NCI-H2107 (cell line): ENCODE measurements around the gene RAB43.
"Not testable (repeated sequence)": the region's sequence is repeated elsewhere in the genome, so short reads cannot be mapped to it uniquely, and the experiment has no call there.

Experiments
- DNase-seq: peaks from one replicate; lab custom pipeline; 2025; lab: John Stamatoyannopoulos, UW

The RAB43 gene

GRCh38 chr3:129121792-129122411 is at the start of gene RAB43:
TSS of gene RAB43 (minus strand) at chr3:129121804. CDS start at chr3:129121489, 315 bp downstream.
- no peak for DNase-seq

GRCh38 chr3:129166579-129167332 is 45.2 kb upstream of the RAB43 start:
- DNase-seq = no peak

GRCh38 chr3:129165594-129165993 is 44.0 kb upstream of the RAB43 start:
- DNase-seq = not testable (repeated sequence)

DNA sequence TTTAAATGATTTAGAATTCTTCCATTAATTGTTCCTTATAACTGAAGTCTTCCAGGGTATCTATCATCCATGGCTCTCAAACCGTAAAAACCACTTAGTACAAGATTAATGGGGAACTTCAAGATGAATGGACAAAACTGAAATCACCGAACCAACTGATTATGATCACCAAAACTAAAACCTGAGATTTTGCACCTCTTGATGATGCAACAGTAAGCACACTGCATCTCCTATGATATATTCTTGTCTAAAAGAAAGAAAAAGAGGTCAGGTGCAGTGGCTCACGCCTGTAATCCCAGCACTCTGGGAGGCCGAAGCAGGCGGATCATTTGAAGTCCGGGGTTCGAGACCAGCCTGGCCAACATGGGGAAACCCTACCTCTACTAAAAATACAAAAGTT is 42.9 kb upstream of the RAB43 start:
- no peak for DNase-seq

DNA sequence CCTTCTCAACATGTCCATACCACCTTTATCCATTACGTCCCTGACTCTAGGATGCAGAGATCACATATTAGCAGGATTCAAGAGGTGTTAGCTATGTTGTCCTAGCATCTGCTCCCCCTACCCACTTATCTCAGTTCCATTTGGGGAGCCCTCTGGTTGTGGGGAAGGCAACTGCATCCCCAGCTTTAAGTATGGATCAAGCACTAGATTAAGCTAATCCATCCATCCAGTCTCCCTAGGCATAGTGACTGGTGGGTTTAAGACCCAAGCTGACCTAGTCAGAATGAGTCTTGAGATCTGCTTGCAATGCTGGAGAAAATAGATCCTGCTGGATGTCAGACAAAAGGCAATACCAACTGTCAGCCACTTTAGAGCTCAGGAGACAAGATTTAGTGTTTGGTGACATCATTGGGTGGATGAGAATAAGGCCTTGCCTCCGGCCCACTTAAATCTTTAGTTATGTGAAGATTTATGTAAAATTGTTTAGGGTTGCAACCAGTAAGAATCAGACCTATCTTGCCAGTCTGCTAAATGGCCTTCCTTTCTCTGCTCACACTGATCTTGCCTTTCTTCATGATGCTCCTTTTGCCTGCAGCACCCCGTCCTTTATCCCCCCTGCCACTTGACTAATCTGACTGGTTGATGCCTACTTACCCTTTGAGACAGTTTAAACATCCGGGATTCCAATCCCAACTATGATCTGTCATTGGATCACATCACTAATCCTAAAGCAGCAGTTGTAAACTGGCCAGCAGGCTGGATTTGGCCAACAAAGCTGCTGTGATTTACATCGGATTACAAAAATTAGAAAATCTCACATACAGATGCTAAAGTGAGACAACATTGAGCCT is 41.4 kb upstream of the RAB43 start:
- DNase-seq = no peak

GRCh38 chr3:129161860-129162271 is 40.3 kb upstream of the RAB43 start:
- DNase-seq = no peak

GRCh38 chr3:129160891-129161859 is 39.6 kb upstream of the RAB43 start, which contains the start of gene ISY1:
TSS of gene ISY1 (minus strand) at chr3:129161063. CDS start at chr3:129160975, 88 bp downstream.
- DNase-seq = peak; percentile 95

GRCh38 chr3:129144786-129145185 is 23.2 kb upstream of the RAB43 start:
- no peak for DNase-seq

DNA sequence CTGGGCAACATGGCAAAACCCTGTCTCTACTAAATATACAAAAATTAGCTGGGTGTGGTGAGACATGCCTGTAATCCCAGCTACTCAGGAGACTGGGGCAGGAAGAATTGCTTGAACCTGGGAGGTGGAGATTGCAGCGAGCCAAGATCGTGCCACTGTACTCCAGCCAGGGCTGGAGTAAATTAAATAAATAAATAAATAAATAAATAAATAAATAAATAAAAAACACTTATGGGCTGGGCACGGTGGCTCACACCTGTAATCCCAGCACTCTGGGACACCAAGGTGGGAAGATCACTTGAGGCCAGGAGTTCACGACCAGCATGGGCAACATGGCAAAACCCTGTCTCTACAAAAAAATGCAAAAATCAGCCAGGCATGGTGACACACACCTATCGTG is 19.4 kb upstream of the RAB43 start:
- not testable (repeated sequence) for DNase-seq

DNA sequence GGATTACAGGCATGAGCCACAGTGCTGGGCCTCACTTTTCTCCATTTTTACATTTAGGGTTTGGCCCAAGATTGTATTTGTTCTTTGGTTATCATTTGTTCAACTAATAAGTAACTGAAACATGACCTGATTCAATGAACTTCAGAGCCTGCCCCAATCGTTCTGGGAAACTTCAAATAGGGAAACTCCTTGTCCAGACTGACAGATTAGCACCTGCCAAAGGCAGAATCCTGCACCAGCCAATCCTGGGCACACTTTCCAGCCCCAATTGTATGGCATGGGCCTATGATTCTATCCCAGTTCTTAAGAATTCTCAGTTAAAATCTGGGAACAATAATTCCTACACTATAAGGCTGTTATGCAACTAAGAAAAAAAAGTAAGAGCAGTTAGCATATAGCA is 18.3 kb upstream of the RAB43 start:
- no peak for DNase-seq

GRCh38 chr3:129136275-129136674 is 14.7 kb upstream of the RAB43 start:
- not testable (repeated sequence) for DNase-seq

- DNase-seq = no peak
These were observed 10.7 kb upstream of the RAB43 start for GRCh38 chr3:129132097-129132866.

GRCh38 chr3:129131465-129132088 is 10.0 kb upstream of the RAB43 start:
- DNase-seq = no peak

DNA sequence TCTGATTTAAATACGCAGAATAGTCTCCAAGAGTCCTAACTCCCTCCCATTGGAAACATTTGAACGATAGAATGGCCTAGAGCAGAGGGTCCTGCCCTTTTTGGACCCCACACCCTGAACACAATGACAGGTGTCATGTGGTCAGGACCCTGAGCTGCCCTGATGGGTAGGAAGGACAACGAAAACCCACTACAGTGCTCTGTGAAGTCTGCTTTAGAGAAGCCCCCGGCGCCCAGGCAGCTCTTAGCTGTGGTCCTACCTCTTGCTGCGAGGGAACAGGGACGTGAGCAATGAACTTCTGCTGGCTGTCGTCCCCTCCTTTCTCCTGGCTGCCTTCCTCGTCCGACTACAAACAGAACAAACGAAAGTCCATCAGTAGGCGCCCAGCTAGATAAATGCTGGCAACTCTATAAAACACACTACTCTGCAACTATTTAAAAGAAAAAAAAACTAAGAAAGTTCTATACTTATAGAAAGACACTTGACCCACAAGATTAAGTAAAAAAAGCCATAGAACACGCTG is 8.7 kb upstream of the RAB43 start:
- no peak for DNase-seq

DNA sequence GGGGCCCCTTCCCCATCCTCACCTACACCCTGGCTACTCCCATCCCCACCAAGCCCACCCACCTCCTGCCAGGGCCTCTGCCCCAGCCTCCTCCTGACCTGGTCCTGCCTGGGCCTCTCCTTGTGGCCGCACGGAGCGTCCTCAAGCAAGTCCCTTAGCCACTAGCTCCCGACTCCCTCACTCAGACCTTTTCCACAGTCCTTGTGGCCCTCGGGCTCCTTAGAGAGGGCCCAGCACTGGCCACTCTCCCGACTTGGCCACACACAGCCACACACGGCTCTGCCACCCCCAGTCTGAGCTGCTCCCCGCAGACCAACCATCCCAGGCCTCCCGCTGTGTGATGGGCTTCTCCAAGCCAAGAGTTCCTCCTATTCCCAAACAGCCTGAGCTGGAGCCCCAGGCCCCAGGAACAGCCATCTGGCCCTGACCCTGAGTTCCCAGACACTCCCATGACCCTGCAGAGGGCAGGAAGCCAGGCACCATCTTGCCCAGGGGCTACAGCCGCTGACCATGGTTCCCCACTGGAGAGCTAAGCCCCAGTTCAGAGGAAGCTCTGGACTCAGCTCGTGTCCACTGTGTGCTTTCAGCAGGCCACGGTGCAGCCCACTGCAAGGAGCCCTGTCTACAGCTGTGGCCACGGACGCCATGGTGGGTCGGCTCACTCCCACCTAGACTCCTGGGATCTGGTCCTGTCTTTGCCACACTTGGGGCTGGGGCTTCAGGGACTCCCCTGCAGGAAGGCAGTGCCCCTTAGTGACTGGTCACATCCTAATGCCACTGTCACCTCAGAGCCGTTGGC is 7.0 kb upstream of the RAB43 start:
- DNase-seq = no peak

GRCh38 chr3:129126726-129127280 is 5.2 kb upstream of the RAB43 start:
- no peak for DNase-seq

DNA sequence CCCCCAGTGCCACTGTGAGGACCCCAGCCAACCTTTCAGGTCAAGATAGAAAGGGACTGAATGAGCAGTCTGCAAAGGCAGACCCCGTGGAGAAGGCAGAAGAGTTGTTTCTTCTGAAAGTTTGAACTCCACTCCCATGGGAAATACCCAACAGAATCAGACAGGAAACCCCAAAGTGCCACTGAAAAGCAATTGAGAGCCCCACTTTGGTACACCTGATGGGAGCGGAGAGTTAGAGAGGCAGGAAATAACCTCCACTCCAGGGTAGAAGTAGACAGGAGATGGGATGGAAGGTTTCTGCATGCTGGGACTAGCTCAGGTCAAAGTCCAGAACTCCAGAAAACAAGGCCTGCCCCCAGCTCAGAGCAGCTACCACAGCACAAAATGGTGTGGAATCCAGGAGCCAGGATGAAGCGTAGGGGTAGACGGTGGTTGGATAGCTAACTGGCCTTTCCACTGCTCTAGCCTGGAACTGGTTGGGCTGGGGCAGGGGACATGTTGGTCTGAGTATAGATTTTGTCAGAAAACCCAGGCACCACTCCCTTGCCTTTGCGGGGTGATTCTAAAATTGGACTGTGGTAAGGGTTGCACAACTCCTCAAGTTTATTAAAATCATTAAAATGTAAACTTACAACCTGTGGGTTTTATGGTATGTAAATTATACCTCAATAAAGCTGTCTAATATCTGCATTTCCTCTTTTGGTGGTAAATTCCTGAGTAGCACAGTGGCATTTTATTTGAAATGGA is 1.9 kb upstream of the RAB43 start:
- no peak for DNase-seq

DNA sequence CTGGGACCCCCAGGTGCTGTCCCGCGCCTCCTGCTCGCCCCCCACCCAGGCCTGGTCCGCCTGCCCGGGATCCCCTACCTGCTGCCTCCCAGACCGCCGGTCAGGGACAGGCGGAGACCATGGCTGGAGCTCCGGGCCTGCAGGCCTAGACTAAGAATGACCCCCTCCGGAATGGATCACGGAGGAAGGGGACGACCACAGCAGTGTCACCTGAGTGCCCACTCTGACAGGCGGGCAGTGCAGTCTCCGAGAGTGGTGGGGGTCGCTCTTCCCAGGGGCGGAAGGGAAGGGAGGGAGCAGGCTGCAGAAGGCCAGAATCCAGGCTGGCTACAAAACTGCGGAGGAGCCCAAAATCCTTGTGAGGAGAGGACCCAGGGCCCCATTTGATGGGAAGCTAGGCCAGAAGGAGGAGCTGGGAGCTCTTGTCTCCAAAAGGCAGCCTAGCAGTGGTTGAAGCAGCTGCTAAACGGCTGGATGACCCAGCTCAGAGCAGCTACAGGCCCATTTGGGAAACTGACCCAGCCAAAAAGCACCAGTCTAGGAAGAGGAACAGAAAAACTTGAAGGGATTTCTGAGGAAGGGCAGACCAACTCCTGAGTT is 908 bp upstream of the RAB43 start:
- DNase-seq = no peak
